DMS 273 treated with DMSO at 0.1 percent for 48 hours (cell line): ENCODE data around the gene RWDD4.

Experiments
- DNase-seq: peaks from one replicate; lab custom pipeline; 2025; lab: John Stamatoyannopoulos, UW

Gene RWDD4

DNA sequence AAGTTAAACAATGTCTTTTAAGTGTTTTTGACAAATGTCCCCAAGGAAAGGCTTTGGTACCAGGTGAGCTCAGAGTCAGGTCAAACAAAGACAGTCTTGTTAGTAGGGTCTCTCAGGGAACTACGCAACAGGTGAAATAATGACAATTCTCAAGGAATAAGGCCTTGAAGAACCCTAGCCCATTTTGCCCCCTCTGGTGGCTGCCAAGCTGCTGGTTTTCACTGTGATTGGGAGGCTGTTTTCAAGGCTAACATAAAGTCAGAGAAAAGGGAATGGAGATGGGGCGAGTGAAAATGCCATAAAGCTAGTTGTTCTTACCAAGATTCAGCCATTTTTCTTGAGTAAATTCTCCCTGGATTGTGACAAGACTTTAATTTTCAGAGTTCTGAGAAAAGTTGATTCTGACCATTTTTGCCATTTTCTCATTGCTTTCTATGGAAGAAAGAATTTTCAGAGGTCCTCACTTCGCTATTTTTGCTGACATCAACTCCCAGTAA, 58.7 kb downstream of the RWDD4 start:
- DNase-seq: no peak

DNA sequence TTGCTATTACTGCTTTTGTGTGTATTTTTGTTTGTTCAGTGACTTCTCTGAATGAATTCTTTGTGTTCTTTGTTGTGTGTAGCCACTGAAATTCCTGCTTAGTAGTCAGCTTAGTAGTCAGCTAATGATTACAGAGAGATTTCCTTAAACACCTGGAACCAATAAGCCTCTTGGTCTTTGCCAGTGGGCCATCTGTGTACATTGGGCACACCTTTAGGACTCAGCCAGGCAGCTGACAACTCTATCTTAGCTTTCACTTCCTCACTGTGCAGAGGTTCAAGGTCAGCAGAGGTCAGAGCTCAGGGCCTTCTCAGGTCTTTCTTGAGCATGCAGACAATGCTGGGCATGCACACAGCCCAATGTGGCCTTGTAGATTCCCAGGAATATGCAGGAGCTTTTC, 59.3 kb downstream of the RWDD4 start:
- DNase-seq: no peak

DNA sequence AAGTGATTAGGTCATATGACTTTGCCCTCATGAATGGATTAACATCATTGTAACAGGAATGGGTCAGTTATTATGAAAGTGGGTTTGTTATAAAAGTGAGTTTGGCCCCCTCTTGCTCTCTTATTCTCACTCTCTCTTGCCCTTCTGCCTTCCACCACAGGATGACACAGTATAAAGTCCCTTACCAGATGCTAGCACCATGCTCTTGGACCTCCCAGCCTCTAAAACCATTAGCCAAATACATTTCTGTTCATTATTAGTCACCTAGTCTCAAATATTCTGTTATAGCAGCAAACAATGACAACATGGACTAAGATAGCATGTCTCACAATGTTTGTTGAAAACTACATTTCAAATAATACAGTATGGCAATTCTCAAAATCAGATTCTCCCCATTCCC, 59.7 kb downstream of the RWDD4 start:
- DNase-seq: no peak

DNA sequence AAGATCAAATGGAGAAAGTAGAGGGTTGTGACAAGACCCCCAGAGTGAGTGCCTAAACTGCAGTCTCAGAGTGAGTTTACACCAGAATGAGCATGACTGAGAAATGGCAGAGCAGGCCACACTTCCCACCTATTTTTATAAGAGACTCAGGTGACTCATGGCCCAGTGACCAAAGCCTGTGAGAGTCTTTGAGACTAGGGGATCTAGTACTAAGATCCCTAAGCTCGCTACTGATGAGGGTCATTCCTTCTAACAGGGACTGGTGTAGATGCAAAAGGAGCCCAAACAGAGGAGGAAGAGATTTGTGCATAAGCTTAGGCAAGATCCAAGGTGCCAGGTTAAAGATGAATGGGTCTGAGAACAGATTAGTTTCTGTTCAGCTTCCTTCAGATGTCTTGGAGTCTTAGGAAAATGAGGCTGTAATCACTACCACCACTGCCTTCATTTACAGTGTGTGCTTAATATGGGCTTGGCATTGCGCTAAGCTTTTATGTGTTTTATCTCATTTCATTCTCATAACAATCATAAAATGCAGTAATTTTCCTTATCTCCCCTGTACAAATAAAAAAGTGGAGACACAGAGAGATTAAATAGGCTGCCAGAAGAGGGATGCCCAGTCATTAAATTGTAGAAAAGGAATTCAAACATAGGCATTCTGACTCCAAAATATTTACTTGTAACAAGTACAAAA, 62.8 kb downstream of the RWDD4 start:
- DNase-seq: no peak

DNA sequence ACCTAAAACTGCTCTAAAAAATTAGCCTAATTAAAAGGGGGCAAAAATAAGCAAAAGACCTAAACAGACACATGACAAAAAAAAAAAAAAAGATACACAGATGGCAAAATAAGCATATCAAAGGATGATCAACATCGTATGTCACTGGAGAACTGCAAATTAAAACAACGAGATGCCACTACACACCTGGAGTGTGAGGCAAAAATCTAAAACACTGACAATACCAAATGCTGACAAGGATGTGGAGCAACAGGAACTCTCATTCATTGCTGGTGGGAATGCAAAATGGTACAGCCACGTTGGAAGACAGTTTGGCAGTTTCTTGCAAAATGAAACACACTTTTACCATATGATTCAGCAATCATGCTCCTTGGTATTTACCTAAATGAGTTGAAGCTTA, 64.2 kb downstream of the RWDD4 start:
- DNase-seq: no peak

DNA sequence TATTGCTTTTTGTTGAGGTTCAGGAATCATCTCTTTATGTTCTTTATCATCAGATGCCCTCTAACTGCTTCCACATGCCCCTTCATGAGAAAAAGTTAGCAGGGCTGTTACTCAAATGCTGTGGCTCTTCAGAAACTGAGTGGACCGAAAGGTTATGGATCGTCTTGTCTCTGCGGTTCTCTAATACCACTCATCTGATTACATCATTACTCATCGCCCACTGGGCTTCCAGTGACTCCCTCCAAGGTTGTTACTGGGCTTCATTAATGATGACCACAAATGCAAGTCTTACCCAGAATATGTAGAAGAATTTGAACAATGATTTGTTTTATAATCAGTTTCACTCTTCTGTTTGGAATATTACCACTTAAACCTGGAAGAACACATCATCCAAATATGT, 67.7 kb downstream of the RWDD4 start:
- no peak for DNase-seq
